ENCODE data around the gene DCLK1. TPM values are rescaled to one million over a fixed set of nuclear protein-coding genes. Genes with fewer than 3 reads are reported as not detected.
A peak's percentile ranks its signal among the peaks of the same experiment; 100 is the strongest.

DCLK1 gene
- total RNA-seq, 4 donors from 2014 or later = 21.3 to 63.8 (median 40.9) TPM

DNA sequence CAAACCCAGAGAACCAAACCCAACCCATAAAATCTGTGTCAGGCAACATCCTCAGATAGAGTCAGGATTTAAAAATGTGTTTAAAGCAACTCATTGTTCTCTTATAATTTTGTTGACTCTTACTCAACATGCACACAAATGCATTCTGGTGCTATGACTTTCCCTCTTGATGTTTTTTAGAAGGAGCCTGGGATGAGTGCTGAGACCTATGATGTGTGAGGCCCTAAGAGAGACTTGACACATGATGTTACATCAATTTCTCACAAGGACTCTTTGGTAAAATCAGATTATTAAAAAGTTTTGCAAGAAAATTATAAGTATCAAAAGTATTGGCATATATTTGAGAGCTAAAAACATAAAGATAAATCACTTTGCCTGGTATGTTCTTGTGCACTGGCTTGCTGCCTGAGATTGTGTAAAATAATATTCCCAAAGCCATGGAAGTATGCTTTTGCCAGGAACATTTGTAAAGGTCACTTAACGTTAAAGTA is 173.9 kb downstream of the DCLK1 start:
- Histone ChIP-seq H3K27me3 (no peaks in the 10 kb centered on the region), H3K9me3 (no peaks in the 10 kb centered on the region), H3K4me1 (peaks cover 0 to 26% (median 2%) of the 10 kb centered on the region in 4 donors), H3K27ac (peak overlapping the region in 2 of 4 donors; percentile 29 to 75), H3K4me3 (no peak overlapping the region), H3K36me3 (no peaks in the 10 kb centered on the region)
- TF ChIP-seq EP300 (IDR thresholded peaks at IDR 0.05) = peak in 1 of 2 donors; percentile 55
- no peak for TF ChIP-seq POLR2A (IDR thresholded peaks at IDR 0.05)
- TF ChIP-seq, protein P1, sequence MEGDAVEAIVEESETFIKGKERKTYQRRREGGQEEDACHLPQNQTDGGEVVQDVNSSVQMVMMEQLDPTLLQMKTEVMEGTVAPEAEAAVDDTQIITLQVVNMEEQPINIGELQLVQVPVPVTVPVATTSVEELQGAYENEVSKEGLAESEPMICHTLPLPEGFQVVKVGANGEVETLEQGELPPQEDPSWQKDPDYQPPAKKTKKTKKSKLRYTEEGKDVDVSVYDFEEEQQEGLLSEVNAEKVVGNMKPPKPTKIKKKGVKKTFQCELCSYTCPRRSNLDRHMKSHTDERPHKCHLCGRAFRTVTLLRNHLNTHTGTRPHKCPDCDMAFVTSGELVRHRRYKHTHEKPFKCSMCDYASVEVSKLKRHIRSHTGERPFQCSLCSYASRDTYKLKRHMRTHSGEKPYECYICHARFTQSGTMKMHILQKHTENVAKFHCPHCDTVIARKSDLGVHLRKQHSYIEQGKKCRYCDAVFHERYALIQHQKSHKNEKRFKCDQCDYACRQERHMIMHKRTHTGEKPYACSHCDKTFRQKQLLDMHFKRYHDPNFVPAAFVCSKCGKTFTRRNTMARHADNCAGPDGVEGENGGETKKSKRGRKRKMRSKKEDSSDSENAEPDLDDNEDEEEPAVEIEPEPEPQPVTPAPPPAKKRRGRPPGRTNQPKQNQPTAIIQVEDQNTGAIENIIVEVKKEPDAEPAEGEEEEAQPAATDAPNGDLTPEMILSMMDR (IDR thresholded peaks at IDR 0.05) = no peak
- 31 to 37% methylated on average over 1 of the region's 1 CpG for WGBS, 2 donors
- peak in 1 of 2 donors; percentile 44 for DNase-seq (ENCODE audit: low spot score in 2 of 2)

GRCh38 chr13:35956074-35956473 is 175.1 kb downstream of the DCLK1 start:
- H3K27me3 ChIP-seq = no peaks in the 10 kb centered on the region
- no peaks in the 10 kb centered on the region for H3K36me3 ChIP-seq
- TF ChIP-seq EP300 (IDR thresholded peaks at IDR 0.05) (no peak), POLR2A (IDR thresholded peaks at IDR 0.05) (no peak)
- TF ChIP-seq, protein P1 (IDR thresholded peaks at IDR 0.05) = no peak
- no peak overlapping the region for H3K4me3 ChIP-seq
- no peaks in the 10 kb centered on the region for H3K9me3 ChIP-seq
- DNase-seq (ENCODE audit: low spot score in 2 of 2) = no peak
- peak overlapping the region in 3 of 4 donors; percentile 13 to 75 (median 70) for H3K27ac ChIP-seq
- H3K4me1 ChIP-seq = peaks cover 0 to 26% (median 2%) of the 10 kb centered on the region in 4 donors

GRCh38 chr13:35954207-35954560 is 177.0 kb downstream of the DCLK1 start:
- Histone ChIP-seq H3K9me3 (no peaks in the 10 kb centered on the region), H3K27ac (no peak overlapping the region), H3K4me1 (peaks cover 0 to 20% (median 2%) of the 10 kb centered on the region in 4 donors), H3K4me3 (no peak overlapping the region), H3K27me3 (no peaks in the 10 kb centered on the region), H3K36me3 (no peaks in the 10 kb centered on the region)
- WGBS, 2 donors = 38 to 41% methylated on average over 3 of the region's 3 CpGs
- TF ChIP-seq POLR2A (IDR thresholded peaks at IDR 0.05) = no peak
- TF ChIP-seq EP300 (IDR thresholded peaks at IDR 0.05) = no peak
- TF ChIP-seq, protein P1 (IDR thresholded peaks at IDR 0.05) = no peak
- no peak for DNase-seq (ENCODE audit: low spot score in 2 of 2)

GRCh38 chr13:35953537-35954206 is 177.5 kb downstream of the DCLK1 start:
- Histone ChIP-seq H3K27ac (peak overlapping the region in 1 of 4 donors; percentile 55), H3K27me3 (no peaks in the 10 kb centered on the region), H3K9me3 (no peaks in the 10 kb centered on the region), H3K36me3 (no peaks in the 10 kb centered on the region), H3K4me3 (no peak overlapping the region), H3K4me1 (peaks cover 0 to 16% (median 2%) of the 10 kb centered on the region in 4 donors)
- peak; percentile 70 to 86 for DNase-seq (ENCODE audit: low spot score in 2 of 2)
- WGBS, 2 donors = 7 to 10% methylated on average over 12 of the region's 12 CpGs
- no peak for TF ChIP-seq POLR2A (IDR thresholded peaks at IDR 0.05)
- peak; percentile 71 to 79 for TF ChIP-seq EP300 (IDR thresholded peaks at IDR 0.05)
- TF ChIP-seq, protein P1 (IDR thresholded peaks at IDR 0.05) = peak; percentile 16 to 65 (median 51)

DNA sequence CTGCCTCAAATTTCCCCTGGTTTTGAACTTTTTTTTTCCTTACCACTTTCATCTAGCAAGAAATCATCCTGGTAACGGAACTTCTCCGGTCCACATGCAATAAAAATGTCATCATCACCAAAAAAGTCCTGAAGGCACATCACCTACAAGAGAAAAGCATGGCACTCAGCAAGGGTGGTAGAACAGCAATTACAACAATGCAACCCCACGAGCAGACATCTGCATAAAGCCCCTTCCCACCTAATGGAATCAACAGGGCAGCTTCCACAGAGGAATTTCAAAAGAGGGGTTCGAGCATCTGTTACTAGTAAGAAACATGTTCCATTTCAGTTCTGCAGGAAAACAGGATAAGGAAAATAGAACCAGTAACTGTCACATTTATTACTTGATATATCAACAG is 183.9 kb downstream of the DCLK1 start:
- WGBS, 2 donors = 57 to 64% methylated on average over 4 of the region's 4 CpGs
- TF ChIP-seq POLR2A (IDR thresholded peaks at IDR 0.05) (no peak), EP300 (IDR thresholded peaks at IDR 0.05) (no peak)
- Histone ChIP-seq H3K27me3 (no peaks in the 10 kb centered on the region), H3K36me3 (peaks cover 0 to 5% (median 0%) of the 10 kb centered on the region in 3 donors), H3K4me1 (no peaks in the 10 kb centered on the region), H3K27ac (no peak overlapping the region), H3K4me3 (no peak overlapping the region), H3K9me3 (peaks cover 0 to 8% (median 0%) of the 10 kb centered on the region in 4 donors)
- no peak for DNase-seq (ENCODE audit: low spot score in 2 of 2)

Data from tibial nerve (tissue), 4 donors.